Trophoblast cell (in vitro differentiated cells and primary cell): ENCODE results near the gene DNMT1.

Source experiments
- DNase-seq, 2 donors: peaks; one replicate each; pipeline ENCODE4 v3.0.0-alpha.2; 2016
- H2AFZ ChIP-seq: 2 replicates; pipeline ENCODE4 v1.6.1; 2013; ENCODE audit warnings: low read length, moderate library complexity, mild to moderate bottlenecking; ENCODE audit not compliant: insufficient read depth, poor library complexity
- H2AK5ac ChIP-seq: 2 replicates; pipeline ENCODE4 v1.6.1; 2013; ENCODE audit warnings: mild to moderate bottlenecking, low read length
- H2BK120ac ChIP-seq: 2 replicates; pipeline ENCODE4 v1.6.1; 2013; ENCODE audit warnings: low read length, mild to moderate bottlenecking, moderate library complexity; ENCODE audit not compliant: insufficient read depth, poor library complexity
- H2BK12ac ChIP-seq: 2 replicates; pipeline ENCODE4 v1.6.1; 2013; ENCODE audit warnings: mild to moderate bottlenecking, low read length, moderate library complexity
- H2BK5ac ChIP-seq: 2 replicates; pipeline ENCODE4 v1.6.1; 2013; ENCODE audit warnings: low read length, low read depth, moderate library complexity, mild to moderate bottlenecking; ENCODE audit not compliant: poor library complexity
- H3K14ac ChIP-seq: 2 replicates; pipeline ENCODE4 v1.6.1; 2013; ENCODE audit warnings: mild to moderate bottlenecking, low read length
- H3K18ac ChIP-seq: 2 replicates; pipeline ENCODE4 v1.6.1; 2013; ENCODE audit warnings: mild to moderate bottlenecking, low read length
- H3K23ac ChIP-seq: 2 replicates; pipeline ENCODE4 v1.6.1; 2013; ENCODE audit warnings: low read length
- H3K27ac ChIP-seq: 2 replicates; pipeline ENCODE4 v1.5.1; 2013; ENCODE audit warnings: low read depth, mild to moderate bottlenecking, inconsistent platforms, low read length, moderate library complexity
- H3K27me3 ChIP-seq: 2 replicates; pipeline ENCODE4 v1.6.1; 2013; ENCODE audit warnings: inconsistent platforms, mild to moderate bottlenecking, low read length, moderate library complexity; ENCODE audit not compliant: insufficient read depth
- H3K36me3 ChIP-seq, 2 experiments: 1 replicate in 1 of 2; 2 replicates in 1 of 2; pipeline ENCODE4 v1.6.1; 2013; ENCODE audit warnings: low read length in 2 of 2, mild to moderate bottlenecking in 2 of 2, moderate library complexity in 1 of 2; ENCODE audit not compliant: insufficient read depth in 2 of 2, control insufficient read depth in 1 of 2
- H3K4ac ChIP-seq: 2 replicates; pipeline ENCODE4 v1.6.1; 2013; ENCODE audit warnings: low read depth, mild to moderate bottlenecking, low read length, moderate library complexity
- H3K4me1 ChIP-seq, 2 experiments: 1 replicate in 1 of 2; 2 replicates in 1 of 2; pipeline ENCODE4 v1.6.1; 2013; ENCODE audit warnings: low read length in 2 of 2, mild to moderate bottlenecking in 2 of 2, moderate library complexity in 1 of 2; ENCODE audit not compliant: insufficient read depth in 2 of 2, control insufficient read depth in 1 of 2
- H3K4me2 ChIP-seq: 2 replicates; pipeline ENCODE4 v1.6.1; 2013; ENCODE audit warnings: inconsistent platforms, mild to moderate bottlenecking, low read length, moderate library complexity
- H3K4me3 ChIP-seq: 2 replicates; pipeline ENCODE4 v1.5.1; 2013; ENCODE audit warnings: mild to moderate bottlenecking, low read depth, low read length, inconsistent platforms
- H3K79me1 ChIP-seq: one replicate; pipeline ENCODE4 v1.6.1; 2013; ENCODE audit warnings: low read length
- H3K79me2 ChIP-seq: 2 replicates; pipeline ENCODE4 v1.6.1; 2013; ENCODE audit warnings: low read length, mild to moderate bottlenecking; ENCODE audit not compliant: control insufficient read depth, insufficient read depth, poor library complexity
- H3K9ac ChIP-seq: 2 replicates; pipeline ENCODE4 v1.6.1; 2013; ENCODE audit warnings: mild to moderate bottlenecking, low read length
- H3K9me3 ChIP-seq: 2 replicates; pipeline ENCODE4 v1.6.1; 2013; ENCODE audit warnings: low read depth, mild to moderate bottlenecking, control low read depth, inconsistent platforms, low read length; ENCODE audit not compliant: insufficient read depth
- H4K12ac ChIP-seq: 2 replicates; pipeline ENCODE4 v1.6.1; 2013; ENCODE audit warnings: low read depth, mild to moderate bottlenecking, low read length, moderate library complexity
- H4K8ac ChIP-seq: 2 replicates; pipeline ENCODE4 v1.6.1; 2013; ENCODE audit warnings: low read depth, mild to moderate bottlenecking, low read length, moderate library complexity
- H4K91ac ChIP-seq: one replicate; pipeline ENCODE4 v1.6.1; 2013; ENCODE audit warnings: low read depth, mild to moderate bottlenecking, low read length, moderate library complexity
- WGBS: extraction: QIAGEN DNeasy Blood & Tissue Kit; methylation state at CpG from one replicate; pipeline ENCODE4 v1.1.7; 2013; ENCODE audit warnings: missing lambda C conversion rate; ENCODE audit not compliant: insufficient read length, insufficient coverage; ENCODE audit errors: extremely low coverage; 5-methylcytosine and 5-hydroxymethylcytosine counted together

Gene DNMT1

GRCh38 chr19:10145031-10145430 lies 49.7 kb downstream of the DNMT1 start:
- Histone ChIP-seq H2BK5ac (no peak overlapping the region), H3K4me2 (no peak overlapping the region), H4K12ac (no peak overlapping the region), H3K79me1 (no peaks in the 10 kb centered on the region), H3K79me2 (no peaks in the 10 kb centered on the region), H2BK12ac (no peak overlapping the region), H2AK5ac (no peak overlapping the region), H3K9me3 (no peaks in the 10 kb centered on the region), H3K4me3 (no peak overlapping the region), H4K91ac (no peak overlapping the region), H3K27me3 (no peaks in the 10 kb centered on the region), H3K9ac (peak overlapping the region; percentile 5), H3K36me3 (peaks cover 75 to 85% of the 10 kb centered on the region in 2 experiments), H3K23ac (no peak overlapping the region), H3K27ac (no peak overlapping the region), H2AFZ (no peak overlapping the region), H3K18ac (no peak overlapping the region), H4K8ac (no peak overlapping the region), H3K4ac (no peak overlapping the region), H2BK120ac (no peak overlapping the region), H3K4me1 (no peaks in the 10 kb centered on the region), H3K14ac (no peak overlapping the region)
- no peak for DNase-seq
- no CpG with 5 or more reads among the region's 10 CpGs for WGBS

GRCh38 chr19:10144361-10144760 lies 50.4 kb downstream of the DNMT1 start:
- no peak overlapping the region for H2BK120ac ChIP-seq
- no CpG with 5 or more reads among the region's 10 CpGs for WGBS

GRCh38 chr19:10143681-10144080 lies 51.1 kb downstream of the DNMT1 start:
- no peak overlapping the region for H4K12ac ChIP-seq
- no peak overlapping the region for H2AFZ ChIP-seq
- no peak for DNase-seq
- H3K79me1 ChIP-seq = no peaks in the 10 kb centered on the region
- no peak overlapping the region for H2BK12ac ChIP-seq
- no CpG with 5 or more reads among the region's 11 CpGs for WGBS
- H2BK5ac ChIP-seq = no peak overlapping the region
- H2BK120ac ChIP-seq = no peak overlapping the region
- no peak overlapping the region for H3K4me2 ChIP-seq
- H3K14ac ChIP-seq = no peak overlapping the region
- H3K36me3 ChIP-seq = peaks cover 81 to 86% of the 10 kb centered on the region in 2 experiments
- H3K4ac ChIP-seq = no peak overlapping the region
- H3K18ac ChIP-seq = no peak overlapping the region
- no peaks in the 10 kb centered on the region for H3K79me2 ChIP-seq
- H3K27ac ChIP-seq = no peak overlapping the region
- no peaks in the 10 kb centered on the region for H3K9me3 ChIP-seq
- no peak overlapping the region for H2AK5ac ChIP-seq
- no peak overlapping the region for H4K91ac ChIP-seq
- H3K9ac ChIP-seq = no peak overlapping the region
- H3K4me1 ChIP-seq = no peaks in the 10 kb centered on the region
- no peak overlapping the region for H4K8ac ChIP-seq
- H3K27me3 ChIP-seq = no peaks in the 10 kb centered on the region
- H3K23ac ChIP-seq = no peak overlapping the region
- H3K4me3 ChIP-seq = no peak overlapping the region

More at GRCh38 chr19:10144361-10144760, 50.4 kb downstream of the DNMT1 start:
- Histone ChIP-seq H3K79me2 (no peaks in the 10 kb centered on the region), H2AK5ac (no peak overlapping the region), H3K27me3 (no peaks in the 10 kb centered on the region), H3K4me2 (no peak overlapping the region), H3K9me3 (no peaks in the 10 kb centered on the region), H3K14ac (no peak overlapping the region), H3K27ac (no peak overlapping the region), H3K9ac (no peak overlapping the region), H3K36me3 (peaks cover 79 to 85% of the 10 kb centered on the region in 2 experiments), H4K8ac (no peak overlapping the region), H3K4me1 (no peaks in the 10 kb centered on the region), H3K23ac (no peak overlapping the region), H4K12ac (no peak overlapping the region), H2AFZ (no peak overlapping the region), H3K79me1 (no peaks in the 10 kb centered on the region), H3K4ac (no peak overlapping the region), H2BK5ac (no peak overlapping the region), H3K18ac (no peak overlapping the region), H3K4me3 (no peak overlapping the region), H4K91ac (no peak overlapping the region), H2BK12ac (no peak overlapping the region)
- DNase-seq = no peak

- Histone ChIP-seq H3K79me2 (no peaks in the 10 kb centered on the region), H3K14ac (no peak overlapping the region), H2AFZ (no peak overlapping the region), H3K27ac (no peak overlapping the region), H2BK5ac (no peak overlapping the region), H4K12ac (no peak overlapping the region), H3K9ac (no peak overlapping the region), H2BK12ac (no peak overlapping the region), H2BK120ac (no peak overlapping the region), H3K79me1 (no peaks in the 10 kb centered on the region), H3K4ac (no peak overlapping the region), H4K8ac (no peak overlapping the region), H2AK5ac (no peak overlapping the region), H3K27me3 (no peaks in the 10 kb centered on the region), H4K91ac (no peak overlapping the region), H3K4me2 (no peak overlapping the region), H3K36me3 (peaks cover 86 to 92% of the 10 kb centered on the region in 2 experiments), H3K4me3 (no peak overlapping the region), H3K9me3 (no peaks in the 10 kb centered on the region), H3K4me1 (no peaks in the 10 kb centered on the region), H3K18ac (no peak overlapping the region), H3K23ac (no peak overlapping the region)
- DNase-seq = no peak
- WGBS = no CpG with 5 or more reads among the region's 15 CpGs
These were observed 51.9 kb downstream of the DNMT1 start for GRCh38 chr19:10142701-10143375.
